Measurements from ENCODE around the gene STOX2.
A peak's percentile ranks its signal among the peaks of the same experiment; 100 is the strongest.

The STOX2 gene

GRCh38 chr4:183898456-183898855 lies 6.7 kb upstream of the STOX2 start:
- no peak for DNase-seq

- DNase-seq, result no peak
These were observed 1.9 kb upstream of the STOX2 start for GRCh38 chr4:183903021-183903760.

DNA sequence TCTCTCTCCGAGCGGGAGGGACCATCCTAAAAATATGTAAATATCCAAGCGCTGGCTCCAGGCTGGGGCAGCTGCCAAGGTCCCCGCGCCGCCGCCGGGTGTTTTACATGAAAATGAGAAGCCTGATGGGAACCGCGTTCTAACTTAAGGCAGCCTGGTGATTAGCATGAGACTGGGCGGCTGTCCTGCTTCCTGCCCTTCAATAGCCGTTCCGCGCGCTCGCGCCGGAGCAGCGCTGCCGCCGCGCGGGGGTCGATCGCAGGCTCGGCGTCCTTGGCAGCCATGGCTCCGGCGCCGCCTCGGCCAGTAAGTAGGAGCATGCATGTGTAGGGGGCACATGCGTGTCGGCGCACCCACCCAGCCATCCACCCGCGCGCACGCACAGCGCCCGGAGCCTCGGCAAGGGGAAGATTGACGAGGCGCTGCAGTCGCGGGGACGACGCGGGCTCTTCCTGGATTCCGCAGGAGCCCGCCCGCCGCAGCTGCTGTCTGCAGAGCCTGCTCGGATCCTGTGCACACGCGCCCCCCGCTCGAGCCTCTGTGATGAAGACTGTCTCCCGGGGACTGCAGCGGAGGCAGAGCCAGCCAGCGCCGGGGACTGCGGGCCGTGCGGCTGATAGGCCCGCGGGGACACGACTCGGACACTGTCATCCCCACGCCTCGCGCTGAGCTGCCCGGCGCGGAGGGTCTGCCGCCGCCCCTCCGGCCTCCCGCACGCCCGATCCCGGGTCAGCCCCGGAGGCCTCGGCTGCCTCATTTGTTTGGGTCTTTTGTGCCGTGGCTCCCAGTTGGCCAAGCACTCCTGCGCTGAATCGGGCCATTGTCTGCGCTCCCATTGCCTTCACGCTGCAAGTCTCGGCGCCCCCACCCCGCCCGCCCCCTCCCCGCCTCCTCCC lies 734 bp downstream of the STOX2 start:
- peak; percentile 2 for DNase-seq

GRCh38 chr4:183906489-183906738 lies 1.3 kb downstream of the STOX2 start:
- DNase-seq, result no peak

- no peak for DNase-seq
These were observed 1.9 kb downstream of the STOX2 start for GRCh38 chr4:183906739-183907651.

DNA sequence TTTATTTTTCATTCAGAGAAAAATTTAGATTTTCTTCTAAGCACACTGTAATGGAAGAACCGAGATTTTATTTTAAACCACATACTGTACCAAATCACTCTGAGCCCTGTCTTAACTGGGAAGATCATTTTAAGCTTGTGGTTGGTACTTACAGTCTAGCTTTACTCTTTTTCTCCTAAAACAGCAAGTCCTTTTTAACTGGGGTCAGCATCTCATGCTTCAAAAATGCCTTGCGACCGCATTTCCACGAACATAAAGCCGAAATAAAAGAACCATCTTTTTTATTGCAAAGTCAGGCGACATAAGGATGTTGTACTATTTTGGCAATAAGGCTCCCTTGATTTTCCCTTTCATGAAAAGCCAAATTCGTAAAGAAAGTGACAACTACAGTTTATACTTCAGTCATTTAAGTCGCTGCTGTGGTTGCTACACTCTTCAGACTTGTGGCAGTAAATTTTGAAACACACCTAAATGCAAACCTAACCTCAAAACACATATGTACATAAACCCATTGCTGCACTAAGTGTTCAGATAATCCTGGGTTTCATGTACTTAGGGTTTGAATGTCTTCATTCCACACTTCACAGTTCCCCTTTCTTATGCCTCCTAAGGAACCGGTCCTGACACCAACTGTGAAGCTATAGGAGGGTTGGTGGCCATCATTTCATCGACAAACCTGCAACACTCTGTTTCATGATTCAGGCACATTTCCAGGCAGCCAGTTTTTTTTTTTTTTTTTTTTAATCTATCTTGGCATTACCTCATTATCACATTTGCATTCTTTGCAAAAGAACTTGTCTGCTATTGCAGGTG lies 3.0 kb downstream of the STOX2 start:
- DNase-seq, result no peak

DNA sequence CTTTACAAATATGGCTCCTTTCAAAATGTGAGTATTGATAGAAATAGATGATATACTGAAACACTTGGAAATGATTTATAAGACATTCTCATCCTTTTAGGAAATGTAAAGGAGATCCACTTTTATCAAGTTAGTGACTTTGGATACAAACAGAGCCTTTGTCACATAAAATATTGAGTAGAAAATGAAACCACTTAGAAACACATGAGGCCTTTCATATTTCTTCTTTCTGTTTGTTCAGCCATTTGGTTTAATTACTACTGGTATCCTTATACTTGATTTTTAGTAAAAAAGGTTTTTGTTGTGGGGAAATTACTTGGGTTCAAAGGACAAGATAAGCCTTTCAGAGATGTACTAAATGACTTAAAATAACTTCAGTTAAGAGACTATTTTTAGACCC lies 4.1 kb downstream of the STOX2 start:
- DNase-seq, result no peak

- DNase-seq, result no peak
These were observed 4.7 kb downstream of the STOX2 start for GRCh38 chr4:183909801-183910200.

DNA sequence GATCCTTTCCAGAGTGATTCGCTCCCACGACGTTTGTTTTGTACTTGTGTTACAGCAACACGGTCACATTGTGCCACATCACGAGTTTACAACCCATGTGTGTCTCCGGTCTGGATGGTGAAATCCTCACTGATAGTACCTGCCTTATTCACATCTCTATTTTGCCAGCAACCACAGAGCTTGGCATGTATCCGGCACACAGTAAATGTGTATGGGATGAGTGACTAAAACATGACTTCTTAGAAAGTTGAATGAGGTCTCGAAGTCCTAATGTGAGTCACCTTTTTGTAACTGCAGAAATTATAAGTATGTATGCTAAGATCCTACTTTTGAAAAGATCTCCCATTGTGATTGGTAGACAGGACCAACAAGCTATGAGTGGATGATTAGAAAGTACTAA lies 7.5 kb downstream of the STOX2 start:
- no peak for DNase-seq

DNA sequence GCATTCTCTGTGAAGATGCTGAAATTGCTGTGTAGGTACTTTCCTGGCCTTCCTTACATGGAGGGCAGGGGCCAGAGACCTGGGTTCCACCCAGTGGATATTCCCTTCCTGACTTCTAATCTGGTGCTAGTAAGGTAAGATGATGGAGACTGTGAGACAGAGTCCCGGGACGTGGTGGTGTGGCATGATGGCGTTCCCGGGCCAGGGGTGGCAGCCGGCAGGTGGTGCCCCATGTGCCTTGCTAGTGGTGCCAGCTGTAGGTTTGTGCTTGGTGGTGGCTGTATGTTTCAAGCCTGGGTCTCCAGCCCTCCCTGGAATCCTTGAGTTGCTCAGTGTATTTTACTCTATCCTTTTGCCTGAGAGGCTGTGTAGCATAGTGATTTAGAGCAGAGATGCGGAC lies 10.9 kb downstream of the STOX2 start:
- no peak for DNase-seq

DNA sequence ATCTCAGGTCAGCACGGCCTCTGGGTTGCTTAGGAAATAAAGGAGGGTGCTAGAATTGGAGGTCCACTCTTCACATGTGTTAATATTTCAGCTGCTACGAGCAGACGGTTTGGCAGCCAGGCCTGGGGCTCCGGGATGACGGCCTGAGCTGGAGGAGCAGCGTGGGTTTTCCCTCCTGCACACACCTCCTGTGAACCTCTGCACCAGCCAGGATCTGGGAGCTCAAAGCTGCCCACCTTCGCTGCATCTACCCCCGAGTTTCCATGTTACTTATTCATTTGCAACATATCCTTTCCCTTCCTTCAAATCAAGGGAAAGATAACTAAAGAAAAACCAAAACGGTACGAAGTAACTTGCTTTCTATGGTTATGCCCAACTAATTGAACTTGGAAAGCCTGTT lies 13.6 kb downstream of the STOX2 start:
- DNase-seq, result no peak

DNA sequence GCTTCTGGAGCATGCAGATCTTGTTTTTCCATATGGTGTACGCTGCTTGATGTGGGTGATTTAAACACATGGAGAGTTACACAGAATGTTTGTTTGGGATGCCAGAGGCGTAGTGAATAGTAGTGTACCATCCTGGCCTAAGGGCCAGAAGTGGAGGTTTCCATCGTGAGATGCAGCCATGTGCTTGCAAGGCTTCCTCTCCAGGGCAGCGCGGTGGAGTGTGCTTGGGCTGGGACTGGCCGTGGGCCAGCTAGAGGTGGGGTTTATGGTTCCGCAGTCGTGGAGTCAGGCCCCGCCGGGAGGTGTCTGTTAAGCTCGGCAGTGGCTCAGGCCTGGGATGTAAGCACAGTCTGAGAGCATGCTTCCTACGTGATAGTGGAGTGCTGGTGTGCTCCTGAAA lies 14.0 kb downstream of the STOX2 start:
- no peak for DNase-seq

DNA sequence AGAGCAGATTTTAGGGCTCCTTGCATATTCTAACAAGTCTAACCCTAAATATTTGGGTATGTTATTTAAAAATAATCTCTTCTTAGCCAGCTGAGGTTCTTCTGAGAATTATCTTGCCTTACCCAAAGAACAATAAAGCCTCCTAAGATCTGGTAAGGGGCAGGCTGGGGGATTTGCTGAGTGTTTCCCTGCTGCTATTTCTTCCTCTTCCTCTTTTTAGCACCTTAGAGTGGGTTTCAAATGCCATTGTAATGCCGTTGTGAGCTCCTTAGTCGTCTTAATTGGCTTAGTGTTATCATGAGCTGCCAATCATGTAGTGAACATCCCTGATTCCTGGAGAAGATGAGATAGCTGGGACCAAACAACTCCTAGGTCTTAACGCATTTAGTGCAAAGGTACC lies 15.4 kb downstream of the STOX2 start:
- DNase-seq, result no peak

DNA sequence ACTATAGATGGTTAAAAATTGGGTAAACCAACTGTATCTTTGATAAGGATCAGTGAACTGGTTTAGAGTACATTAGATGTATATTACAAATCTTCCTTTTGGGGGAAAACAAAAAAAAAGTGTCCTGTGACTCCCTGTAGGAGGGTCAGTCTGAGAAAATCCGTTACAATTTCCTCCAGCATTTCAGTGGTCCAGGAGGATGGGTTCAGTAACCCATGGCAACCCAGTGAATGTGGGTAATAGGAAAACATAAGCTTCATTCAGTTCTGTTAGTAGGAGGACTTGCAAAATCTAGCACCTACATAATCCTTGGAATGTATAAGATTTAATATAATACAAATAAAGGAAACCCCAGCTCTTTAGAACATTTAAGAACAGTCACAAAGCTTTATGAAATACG lies 16.2 kb downstream of the STOX2 start:
- no peak for DNase-seq

GRCh38 chr4:183924362-183925044 lies 19.4 kb downstream of the STOX2 start:
- DNase-seq, result no peak

- no peak for DNase-seq
These were observed 21.8 kb downstream of the STOX2 start for GRCh38 chr4:183926950-183927349.

GRCh38 chr4:183932576-183932975 lies 27.5 kb downstream of the STOX2 start:
- no peak for DNase-seq

DNA sequence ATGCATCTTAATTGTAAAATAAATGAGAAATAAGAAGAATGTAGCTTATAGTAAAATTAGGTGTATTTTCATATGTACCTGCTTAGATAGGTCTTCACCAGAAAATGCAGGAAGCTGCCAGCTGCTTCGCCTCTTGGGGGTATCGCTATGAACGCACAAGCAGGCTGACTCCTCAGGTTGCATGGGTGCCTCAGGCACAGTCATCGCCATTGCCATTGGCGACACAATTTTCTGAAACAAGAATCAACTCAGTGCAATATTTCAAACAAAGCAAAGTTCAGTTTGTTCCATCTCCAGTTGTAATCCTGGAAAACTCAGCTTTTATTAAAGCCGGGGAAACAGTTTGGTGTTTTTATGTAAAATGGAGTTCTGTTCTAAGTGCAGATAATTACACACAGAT lies 29.7 kb downstream of the STOX2 start:
- DNase-seq, result no peak

GRCh38 chr4:183935355-183936005 lies 30.4 kb downstream of the STOX2 start:
- DNase-seq, result no peak

GRCh38 chr4:183936047-183936446 lies 30.9 kb downstream of the STOX2 start:
- DNase-seq, result no peak

DNA sequence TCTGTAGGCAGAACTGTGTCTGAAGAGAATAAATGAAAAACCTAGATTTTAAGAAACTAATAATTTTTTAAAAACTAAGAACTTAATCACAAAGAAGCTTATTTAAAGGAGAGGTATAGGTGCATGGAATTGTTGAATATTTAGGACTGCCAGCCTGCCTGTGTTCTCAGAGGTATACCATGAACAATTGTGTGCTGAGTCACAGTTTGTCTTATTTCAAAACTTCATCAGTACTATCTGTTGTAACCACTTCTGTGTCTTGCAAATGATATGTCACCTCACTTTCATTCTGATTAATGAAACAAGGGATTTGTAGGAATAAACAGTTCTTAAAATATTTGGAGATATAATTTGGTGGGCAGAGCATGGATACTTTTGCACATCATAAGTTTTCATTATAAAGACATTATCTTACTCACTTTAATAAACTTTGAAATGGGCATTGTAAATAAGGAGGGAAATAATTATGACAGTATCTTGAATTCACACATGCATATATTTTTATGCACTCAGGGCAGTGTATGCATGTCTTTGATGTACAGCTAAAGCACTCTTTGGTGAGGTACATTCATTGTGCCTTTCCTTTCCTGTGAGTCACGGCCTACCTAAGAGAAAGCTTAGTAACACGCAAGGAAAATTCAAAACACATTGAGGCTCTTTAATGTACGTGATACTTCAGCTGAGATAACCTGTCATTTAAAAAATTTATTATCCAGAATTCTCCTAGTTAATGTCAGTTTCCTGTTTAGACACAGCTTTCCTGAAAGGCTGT lies 31.7 kb downstream of the STOX2 start:
- DNase-seq, result no peak
